Measurements from ENCODE around the gene TTC28. TPM values are rescaled to one million over a fixed set of nuclear protein-coding genes. Genes with fewer than 3 reads are reported as not detected.
A peak's percentile ranks its signal among the peaks of the same experiment; 100 is the strongest.

TTC28 gene
- total and polyA plus RNA-seq, 2 donors (not counting 1 experiment from before 2014, with no cell fraction given) = 8.2 to 31.4 TPM

GRCh38 chr22:28013611-28014010, 666.0 kb downstream of the TTC28 start:
- Histone ChIP-seq H3K36me3 (ENCODE audit: control insufficient read depth, insufficient read depth, low read length) (peaks cover 2% of the 10 kb centered on the region), H3K4me2 (ENCODE audit: extremely low read depth, insufficient read depth, low read length) (no peak overlapping the region), H3K27me3 (ENCODE audit: control insufficient read depth, insufficient read depth, low read length) (no peaks in the 10 kb centered on the region), H3K9ac (ENCODE audit: insufficient read depth, low read length) (no peak overlapping the region), H3K27ac (ENCODE audit: insufficient read depth, low read length) (no peak overlapping the region), H3K4me1 (ENCODE audit: control insufficient read depth, extremely low read depth, insufficient read depth, low read length) (peaks cover 2% of the 10 kb centered on the region), H3K4me3 (replicated peaks in 1 of 4; ENCODE audit: control extremely low read depth in 1 of 4, insufficient read depth in 1 of 4, low read depth in 3 of 4, low read length in 4 of 4) (no peak overlapping the region), H3K9me3 (ENCODE audit: control insufficient read depth, insufficient read depth, low read depth, low read length) (no peaks in the 10 kb centered on the region), H4K20me1 (ENCODE audit: control insufficient read depth, extremely low read depth, insufficient read depth, low read length) (no peaks in the 10 kb centered on the region), H2AFZ (ENCODE audit: low read length) (no peak overlapping the region), H3K79me2 (ENCODE audit: control insufficient read depth, insufficient read depth, low read length) (no peaks in the 10 kb centered on the region)
- TF ChIP-seq CTCF (conservative IDR thresholded peaks at IDR 0.05 in 1 of 2, IDR thresholded peaks at IDR 0.05 in 1 of 2; ENCODE audit: low read depth in 1 of 2, low read length in 2 of 2) (no peak), EZH2 (IDR thresholded peaks at IDR 0.05; ENCODE audit: low read length, missing control alignments) (no peak)
- DNase-seq (ENCODE audit: low read depth in 2 of 2) = no peak

DNA sequence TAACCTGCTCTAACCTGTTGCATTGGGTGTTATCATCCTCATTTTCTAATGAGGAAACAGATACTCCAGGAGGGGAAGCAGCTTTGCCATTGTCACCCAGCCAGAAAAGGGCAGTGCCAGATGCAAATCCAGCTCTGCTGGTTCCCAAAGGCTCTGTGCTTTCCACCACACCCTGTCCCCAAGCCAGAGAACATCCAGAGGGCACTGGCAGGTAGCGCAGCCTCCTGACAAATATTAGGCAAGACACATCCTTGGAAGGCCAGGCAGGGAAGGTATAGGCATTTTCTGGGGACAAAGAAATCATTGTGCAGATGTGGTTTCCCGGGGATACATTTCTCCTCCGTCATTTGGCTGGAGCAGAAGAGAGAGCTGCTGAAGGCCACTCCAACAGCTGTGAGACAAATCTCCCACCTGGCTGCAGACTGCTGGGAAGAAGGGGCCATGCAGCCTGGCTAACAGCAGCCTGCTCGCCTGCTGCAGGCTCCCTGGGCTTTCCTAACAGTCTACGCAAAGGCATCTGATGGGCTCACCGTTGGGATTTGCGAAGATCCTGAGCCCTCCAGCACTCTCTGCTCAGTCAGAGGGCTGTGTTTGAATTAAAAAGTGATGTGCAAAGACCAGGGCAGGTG, 666.7 kb downstream of the TTC28 start:
- Histone ChIP-seq H4K20me1 (ENCODE audit: control insufficient read depth, extremely low read depth, insufficient read depth, low read length) (no peaks in the 10 kb centered on the region), H3K27me3 (ENCODE audit: control insufficient read depth, insufficient read depth, low read length) (no peaks in the 10 kb centered on the region), H3K79me2 (ENCODE audit: control insufficient read depth, insufficient read depth, low read length) (no peaks in the 10 kb centered on the region), H2AFZ (ENCODE audit: low read length) (no peak overlapping the region), H3K4me1 (ENCODE audit: control insufficient read depth, extremely low read depth, insufficient read depth, low read length) (peaks cover 2% of the 10 kb centered on the region), H3K4me2 (ENCODE audit: extremely low read depth, insufficient read depth, low read length) (no peak overlapping the region), H3K36me3 (ENCODE audit: control insufficient read depth, insufficient read depth, low read length) (peaks cover 2% of the 10 kb centered on the region), H3K4me3 (replicated peaks in 1 of 4; ENCODE audit: control extremely low read depth in 1 of 4, insufficient read depth in 1 of 4, low read depth in 3 of 4, low read length in 4 of 4) (no peak overlapping the region), H3K9ac (ENCODE audit: insufficient read depth, low read length) (no peak overlapping the region), H3K9me3 (ENCODE audit: control insufficient read depth, insufficient read depth, low read depth, low read length) (no peaks in the 10 kb centered on the region), H3K27ac (ENCODE audit: insufficient read depth, low read length) (no peak overlapping the region)
- no peak for DNase-seq (ENCODE audit: low read depth in 2 of 2)
- no peak for TF ChIP-seq CTCF (conservative IDR thresholded peaks at IDR 0.05 in 1 of 2, IDR thresholded peaks at IDR 0.05 in 1 of 2; ENCODE audit: low read depth in 1 of 2, low read length in 2 of 2)
- TF ChIP-seq EZH2 (IDR thresholded peaks at IDR 0.05; ENCODE audit: low read length, missing control alignments) = no peak

- Histone ChIP-seq H3K36me3 (ENCODE audit: control insufficient read depth, insufficient read depth, low read length) (peaks cover 2% of the 10 kb centered on the region), H2AFZ (ENCODE audit: low read length) (no peak overlapping the region), H3K4me3 (replicated peaks in 1 of 4; ENCODE audit: control extremely low read depth in 1 of 4, insufficient read depth in 1 of 4, low read depth in 3 of 4, low read length in 4 of 4) (no peak overlapping the region), H3K27ac (ENCODE audit: insufficient read depth, low read length) (no peak overlapping the region), H3K4me1 (ENCODE audit: control insufficient read depth, extremely low read depth, insufficient read depth, low read length) (peaks cover 11% of the 10 kb centered on the region), H3K4me2 (ENCODE audit: extremely low read depth, insufficient read depth, low read length) (no peak overlapping the region), H3K9ac (ENCODE audit: insufficient read depth, low read length) (no peak overlapping the region), H4K20me1 (ENCODE audit: control insufficient read depth, extremely low read depth, insufficient read depth, low read length) (no peaks in the 10 kb centered on the region), H3K79me2 (ENCODE audit: control insufficient read depth, insufficient read depth, low read length) (no peaks in the 10 kb centered on the region), H3K9me3 (ENCODE audit: control insufficient read depth, insufficient read depth, low read depth, low read length) (no peaks in the 10 kb centered on the region), H3K27me3 (ENCODE audit: control insufficient read depth, insufficient read depth, low read length) (no peaks in the 10 kb centered on the region)
- no peak for TF ChIP-seq EZH2 (IDR thresholded peaks at IDR 0.05; ENCODE audit: low read length, missing control alignments)
- TF ChIP-seq CTCF (conservative IDR thresholded peaks at IDR 0.05 in 1 of 2, IDR thresholded peaks at IDR 0.05 in 1 of 2; ENCODE audit: low read depth in 1 of 2, low read length in 2 of 2) = peak; percentile 87 to 92
- DNase-seq (ENCODE audit: low read depth in 2 of 2) = peak; percentile 80 to 95
These were observed 670.3 kb downstream of the TTC28 start for GRCh38 chr22:28009272-28009827.
